ENCODE measurements around the gene ANAPC4.
"Not testable (repeated sequence)": the region's sequence is repeated elsewhere in the genome, so short reads cannot be mapped to it uniquely, and the experiment has no call there.

Gene ANAPC4

GRCh38 chr4:25376754-25377571 is at the start of gene ANAPC4:
Gene ANAPC4, plus strand, starts transcription at chr4:25377263. Its CDS starts 165 bp downstream, at chr4:25377428.
- FAIRE-seq = no peak

GRCh38 chr4:25328463-25328862 is 48.6 kb upstream of the ANAPC4 start:
- not testable (repeated sequence) for FAIRE-seq

- FAIRE-seq = no peak
Measured at GRCh38 chr4:25330335-25330734, 46.7 kb upstream of the ANAPC4 start.

- FAIRE-seq = no peak
Measured at GRCh38 chr4:25330905-25331808, 45.9 kb upstream of the ANAPC4 start.

- no peak for FAIRE-seq
Measured at GRCh38 chr4:25343671-25344070, 33.4 kb upstream of the ANAPC4 start.

- no peak for FAIRE-seq
Measured at GRCh38 chr4:25345744-25346143, 31.3 kb upstream of the ANAPC4 start.

- no peak for FAIRE-seq
Measured at GRCh38 chr4:25346913-25347312, 30.1 kb upstream of the ANAPC4 start.

GRCh38 chr4:25347473-25347872 is 29.6 kb upstream of the ANAPC4 start:
- no peak for FAIRE-seq

- FAIRE-seq = no peak
Measured at GRCh38 chr4:25347971-25348370, 29.1 kb upstream of the ANAPC4 start.

- no peak for FAIRE-seq
Measured at GRCh38 chr4:25350561-25350960, 26.5 kb upstream of the ANAPC4 start.

GRCh38 chr4:25351777-25352416 is 25.2 kb upstream of the ANAPC4 start:
- FAIRE-seq = no peak

- no peak for FAIRE-seq
Measured at GRCh38 chr4:25356068-25356467, 21.0 kb upstream of the ANAPC4 start.

GRCh38 chr4:25358515-25359275 is 18.4 kb upstream of the ANAPC4 start:
- FAIRE-seq = no peak

GRCh38 chr4:25361253-25361652 is 15.8 kb upstream of the ANAPC4 start:
- no peak for FAIRE-seq

GRCh38 chr4:25367004-25367621 is 9.9 kb upstream of the ANAPC4 start:
- FAIRE-seq = peak; percentile 97

GRCh38 chr4:25367877-25368276 is 9.2 kb upstream of the ANAPC4 start:
- FAIRE-seq = no peak

GRCh38 chr4:25368315-25368714 is 8.7 kb upstream of the ANAPC4 start:
- no peak for FAIRE-seq

- no peak for FAIRE-seq
Measured at GRCh38 chr4:25370242-25370641, 6.8 kb upstream of the ANAPC4 start.

GRCh38 chr4:25372549-25372948 is 4.5 kb upstream of the ANAPC4 start:
- FAIRE-seq = not testable (repeated sequence)

GRCh38 chr4:25377572-25378436 is 741 bp downstream of the ANAPC4 start:
- no peak for FAIRE-seq

GRCh38 chr4:25378437-25378743 is 1.3 kb downstream of the ANAPC4 start:
- no peak for FAIRE-seq
